GM10248 (cell line): ENCODE results near the gene UNK.
"Not testable (repeated sequence)": the region's sequence is repeated elsewhere in the genome, so short reads cannot be mapped to it uniquely, and the experiment has no call there.

Experiments used
- CTCF ChIA-PET: fragments of 300-600 bp; sonication (Branson Sonifier 250); formaldehyde crosslinking; extraction: SDS; loops from one replicate; lab custom pipeline; 2021; ENCODE audit warnings: antibody characterized with exemption; lab: Yijun Ruan, JAX
- POLR2A ChIA-PET: fragments of 350-650 bp; sonication (Branson Sonifier 250); formaldehyde crosslinking; extraction: SDS; loops from one replicate; lab custom pipeline; 2020; ENCODE audit warnings: antibody characterized with exemption; lab: Yijun Ruan, JAX
- DNase-seq: peaks from one replicate; pipeline ENCODE4 v3.0.0; 2012; ENCODE audit errors: extremely low spot score
- CTCF ChIP-seq: IDR thresholded peaks from 2 replicates; pipeline ENCODE4 v1.5.1; 2012; ENCODE audit warnings: mild to moderate bottlenecking, low read depth; ENCODE audit errors: extremely low read depth, missing control alignments, control extremely low read depth

UNK gene

GRCh38 chr17:75856062-75856756 is 71.6 kb downstream of the UNK start:
- no peak for TF ChIP-seq CTCF
- ChIA-PET CTCF (interaction anchor here (0.8 to 10.4 kb wide), 16 partner anchors 10 to 158 kb away, joined by 3 to 89 read pairs (median 5); partner anchors contain the start of genes TRIM47 and TRIM65), POLR2A (interaction anchor here (0.8 to 2.7 kb wide), 4 partner anchors 11 to 83 kb away, joined by 4 to 18 read pairs (median 4); partner anchors contain the start of gene TRIM65)
- no peak for DNase-seq

- DNase-seq = not testable (repeated sequence)
- CTCF ChIA-PET = interaction anchor here (0.9 to 10.4 kb wide), 8 partner anchors 8 to 76 kb away, joined by 3 to 89 read pairs (median 6); partner anchors contain the start of gene UNC13D
- POLR2A ChIA-PET = interaction anchor here (1.5 kb wide), 2 partner anchors 14 to 79 kb away, joined by 4 read pairs; no protein-coding TSS in a partner anchor
Observed at GRCh38 chr17:75859358-75859757, 74.8 kb downstream of the UNK start.

GRCh38 chr17:75861927-75862317 is 77.3 kb downstream of the UNK start:
- ChIA-PET POLR2A (interaction anchor here (1.4 kb wide), 1 partner anchor 82 kb away, joined by 3 read pairs; a partner anchor contains a TSS), CTCF (interaction anchor here (1.0 to 10.4 kb wide), 20 partner anchors 11 to 283 kb away, joined by 3 to 89 read pairs (median 5); partner anchors contain the start of genes TRIM47, TRIM65 and UNC13D)
- TF ChIP-seq CTCF = no peak
- no peak for DNase-seq

- DNase-seq = peak; percentile 79
- ChIA-PET POLR2A (interaction anchor here (0.6 to 1.0 kb wide), 4 partner anchors 9 to 231 kb away, joined by 3 to 5 read pairs (median 3); partner anchors contain the start of gene WBP2), CTCF (interaction anchor here (0.6 to 2.3 kb wide), 12 partner anchors 9 to 114 kb away, joined by 3 to 7 read pairs (median 3); partner anchors contain the start of gene TRIM65)
- TF ChIP-seq CTCF = no peak
Observed at GRCh38 chr17:75864448-75864871, 79.9 kb downstream of the UNK start.

GRCh38 chr17:75864887-75865286 is 80.3 kb downstream of the UNK start:
- ChIA-PET CTCF (interaction anchor here (0.6 to 2.3 kb wide), 13 partner anchors 9 to 114 kb away, joined by 3 to 7 read pairs (median 3); partner anchors contain the start of gene TRIM65), POLR2A (interaction anchor here (0.6 to 1.0 kb wide), 4 partner anchors 10 to 466 kb away, joined by 3 to 5 read pairs (median 3); partner anchors contain the start of gene WBP2)
- not testable (repeated sequence) for DNase-seq

GRCh38 chr17:75865404-75866188 is 81.0 kb downstream of the UNK start:
- CTCF ChIA-PET = interaction anchor here (0.7 to 2.3 kb wide), 8 partner anchors 8 to 115 kb away, joined by 3 to 7 read pairs (median 4); partner anchors contain the start of gene TRIM65
- DNase-seq = not testable (repeated sequence)
- POLR2A ChIA-PET = interaction anchor here (0.6 to 1.0 kb wide), 2 partner anchors 86 to 467 kb away, joined by 3 to 5 read pairs; a partner anchor contains a TSS

- POLR2A ChIA-PET, DNase-seq: not testable (repeated sequence)
- CTCF ChIA-PET = interaction anchor here (2.7 kb wide), 1 partner anchor 9 kb away, joined by 14 read pairs; the partner anchor contains the start of gene TRIM47
Observed at GRCh38 chr17:75868730-75869281, 84.2 kb downstream of the UNK start.
